OCI-LY3 (cell line): ENCODE data around the gene DOC2A.

ENCODE experiments used
- H2AFZ ChIP-seq: fragments of 200-600, 300-600 bp; shearing (Covaris generic); 2 replicates; pipeline ENCODE4 v1.6.0; 2014; ENCODE audit warnings: antibody characterized with exemption, low read depth, low read length
- H3K27ac ChIP-seq: fragments of 200-600, 300-600 bp; sonication (generic); 2 replicates; pipeline ENCODE4 v1.5.1; 2014; ENCODE audit warnings: mild to moderate bottlenecking, low read length, moderate library complexity, mixed read lengths
- H3K27me3 ChIP-seq: fragments of 200-600, 300-600 bp; sonication (generic); 2 replicates; pipeline ENCODE4 v1.6.1; 2014; ENCODE audit warnings: low read depth, low read length, mixed read lengths
- H3K36me3 ChIP-seq: fragments of 200-600, 300-600 bp; sonication (generic); replicated peaks from 2 replicates; pipeline ENCODE3; 2014; ENCODE audit warnings: low read depth, low read length, mixed read lengths
- H3K4me1 ChIP-seq: fragments of 300-600, 200-600 bp; sonication (generic); 2 replicates; pipeline ENCODE4 v1.6.1; 2014; ENCODE audit warnings: low read length, mixed read lengths
- H3K4me2 ChIP-seq: fragments of 200-600, 300-600 bp; sonication (generic); 2 replicates; pipeline ENCODE4 v1.6.1; 2014; ENCODE audit warnings: low read length, mixed read lengths
- H3K4me3 ChIP-seq: fragments of 300-600, 200-600 bp; sonication (generic); 2 replicates; pipeline ENCODE4 v1.5.1; 2014; ENCODE audit warnings: antibody characterized with exemption, mild to moderate bottlenecking, low read length, moderate library complexity
- H3K79me2 ChIP-seq: fragments of 300-600, 200-600 bp; shearing (Covaris generic); 2 replicates; pipeline ENCODE4 v1.6.1; 2014; ENCODE audit warnings: mild to moderate bottlenecking, low read length, mixed read lengths
- H3K9ac ChIP-seq: fragments of 300-600, 200-600 bp; shearing (Covaris generic); 2 replicates; pipeline ENCODE4 v1.6.0; 2014; ENCODE audit warnings: mild to moderate bottlenecking, low read length, moderate library complexity
- H3K9me3 ChIP-seq: fragments of 200-600, 300-600 bp; shearing (Covaris generic); 2 replicates; pipeline ENCODE4 v1.6.1; 2014; ENCODE audit warnings: low read length, mixed read lengths; ENCODE audit not compliant: insufficient read depth
- H4K20me1 ChIP-seq: fragments of 200-600, 300-600 bp; sonication (generic); 2 replicates; pipeline ENCODE4 v1.6.1; 2016; ENCODE audit warnings: low read length, mixed read lengths; ENCODE audit not compliant: insufficient read depth
- CTCF ChIP-seq: fragments of 200-600, 300-600 bp; sonication (generic); IDR thresholded peaks from 2 replicates; pipeline ENCODE4 v1.5.1; 2014; ENCODE audit warnings: antibody characterized with exemption, low read length, low read depth
- EZH2phosphoT487 ChIP-seq: fragments of 200-600 bp; shearing (Covaris generic); IDR thresholded peaks from 2 replicates; pipeline ENCODE4 v1.6.1; 2018; ENCODE audit warnings: antibody characterized with exemption, mixed run types, low read depth

Gene DOC2A

GRCh38 chr16:30030011-30030685, 19.3 kb upstream of the DOC2A start:
- Histone ChIP-seq H4K20me1 (no peaks in the 10 kb centered on the region), H3K27me3 (peaks cover 16% of the 10 kb centered on the region; the same call in 1 of the 2 replicates), H3K4me3 (no peak overlapping the region), H3K27ac (no peak overlapping the region), H3K9ac (no peak overlapping the region), H3K36me3 (no peaks in the 10 kb centered on the region), H2AFZ (no peak overlapping the region), H3K79me2 (no peaks in the 10 kb centered on the region), H3K4me2 (no peak overlapping the region), H3K9me3 (no peaks in the 10 kb centered on the region), H3K4me1 (peaks cover 10% of the 10 kb centered on the region)
- no peak for TF ChIP-seq EZH2phosphoT487
- no peak for TF ChIP-seq CTCF

DNA sequence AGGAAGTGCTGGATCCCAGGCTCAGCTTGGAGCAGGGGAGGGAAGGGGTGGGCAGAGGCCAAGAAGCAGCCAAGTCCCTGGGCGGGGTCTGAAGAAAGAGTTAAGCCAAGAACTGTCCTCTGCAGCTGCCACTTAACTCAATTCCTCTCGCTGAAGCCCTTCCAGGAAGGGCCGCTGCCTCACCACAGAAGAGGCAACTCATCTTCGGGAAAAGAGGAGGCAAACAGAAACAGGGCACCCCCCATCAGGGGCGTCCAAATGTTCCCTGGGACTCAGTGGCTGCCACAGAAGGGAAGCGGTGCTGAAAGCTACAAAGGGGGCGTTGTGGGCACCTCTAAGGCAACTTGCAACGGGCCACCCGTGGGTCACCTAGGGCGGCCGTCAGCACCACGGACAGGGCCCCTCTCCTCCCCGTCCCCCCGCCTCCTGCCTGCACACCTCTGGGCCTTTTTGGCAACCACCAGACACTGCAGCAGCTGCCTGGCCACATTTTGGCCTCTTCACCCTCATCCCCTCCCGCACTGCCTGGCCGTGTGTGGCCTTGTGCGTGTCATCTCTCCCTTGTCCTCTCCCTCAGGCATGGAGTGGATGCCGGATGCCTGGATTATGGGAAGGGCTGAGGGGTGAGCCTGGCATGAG, 17.7 kb upstream of the DOC2A start:
- Histone ChIP-seq H3K79me2 (no peaks in the 10 kb centered on the region), H3K9ac (no peak overlapping the region), H3K27me3 (peaks cover 19% of the 10 kb centered on the region; the same call in 1 of the 2 replicates), H3K4me1 (peaks cover 4% of the 10 kb centered on the region; the same call in 1 of the 2 replicates), H3K36me3 (no peaks in the 10 kb centered on the region), H2AFZ (no peak overlapping the region), H3K27ac (no peak overlapping the region), H4K20me1 (no peaks in the 10 kb centered on the region), H3K9me3 (no peaks in the 10 kb centered on the region), H3K4me3 (no peak overlapping the region), H3K4me2 (no peak overlapping the region)
- no peak for TF ChIP-seq EZH2phosphoT487
- TF ChIP-seq CTCF, result no peak

- H3K4me3 ChIP-seq, result no peak overlapping the region
- H3K27ac ChIP-seq, result no peak overlapping the region
- TF ChIP-seq EZH2phosphoT487 (no peak), CTCF (no peak)
- H3K9me3 ChIP-seq, result no peaks in the 10 kb centered on the region
- H2AFZ ChIP-seq, result no peak overlapping the region
- no peak overlapping the region for H3K9ac ChIP-seq
- H3K36me3 ChIP-seq, result no peaks in the 10 kb centered on the region
- H4K20me1 ChIP-seq, result no peaks in the 10 kb centered on the region
- H3K4me2 ChIP-seq, result no peak overlapping the region
- peaks cover 15% of the 10 kb centered on the region; the same call in 1 of the 2 replicates for H3K27me3 ChIP-seq
- no peaks in the 10 kb centered on the region for H3K79me2 ChIP-seq
- peaks cover 4% of the 10 kb centered on the region; the same call in 1 of the 2 replicates for H3K4me1 ChIP-seq
Measured at GRCh38 chr16:30027588-30028437, 17.0 kb upstream of the DOC2A start.

GRCh38 chr16:30026449-30026848, 15.6 kb upstream of the DOC2A start:
- H3K27me3 ChIP-seq, result peaks cover 15% of the 10 kb centered on the region; the same call in 1 of the 2 replicates

More at GRCh38 chr16:30026449-30026848, 15.6 kb upstream of the DOC2A start:
- Histone ChIP-seq H3K4me3 (no peak overlapping the region), H3K9ac (no peak overlapping the region), H3K9me3 (no peaks in the 10 kb centered on the region), H3K4me2 (no peak overlapping the region), H4K20me1 (no peaks in the 10 kb centered on the region), H3K27ac (no peak overlapping the region), H3K79me2 (no peaks in the 10 kb centered on the region), H2AFZ (no peak overlapping the region), H3K36me3 (no peaks in the 10 kb centered on the region), H3K4me1 (peaks cover 4% of the 10 kb centered on the region; the same call in 1 of the 2 replicates)
- TF ChIP-seq EZH2phosphoT487 (no peak), CTCF (no peak)
